MM.1S (cell line): ENCODE data around the gene HPS5.
"Not testable (repeated sequence)": the region's sequence is repeated elsewhere in the genome, so short reads cannot be mapped to it uniquely, and the experiment has no call there.

Experiments
- DNase-seq: peaks from one replicate; pipeline ENCODE4 v3.0.0-alpha.2; 2015
- H2AFZ ChIP-seq: fragments of 300-600 bp; sonication (generic); 2 replicates; pipeline ENCODE4 v1.6.0; 2016; ENCODE audit warnings: antibody characterized with exemption, low read length
- H3F3A ChIP-seq: fragments of 300-600 bp; sonication (generic); 2 replicates; pipeline ENCODE4 v1.6.1; 2016; ENCODE audit warnings: mild to moderate bottlenecking, antibody characterized with exemption, low read length, moderate library complexity, mixed read lengths; ENCODE audit not compliant: insufficient read depth
- H3K27ac ChIP-seq: fragments of 300-600 bp; sonication (generic); 2 replicates; pipeline ENCODE4 v1.5.1; 2016; ENCODE audit warnings: mild to moderate bottlenecking, low read length
- H3K27me3 ChIP-seq: fragments of 300-600 bp; sonication (generic); replicated peaks from 2 replicates; pipeline ENCODE4 v1.6.0; 2016; ENCODE audit warnings: low read length; ENCODE audit not compliant: insufficient read depth
- H3K36me3 ChIP-seq: fragments of 300-600 bp; sonication (generic); replicated peaks from 2 replicates; pipeline ENCODE4 v1.6.1; 2016; ENCODE audit warnings: mild to moderate bottlenecking, low read length, mixed read lengths; ENCODE audit not compliant: insufficient read depth
- H3K4me1 ChIP-seq: fragments of 300-600 bp; sonication (generic); 2 replicates; pipeline ENCODE4 v1.6.1; 2016; ENCODE audit warnings: low read length, mixed read lengths
- H3K4me2 ChIP-seq: fragments of 300-600 bp; sonication (generic); 2 replicates; pipeline ENCODE4 v1.6.0; 2016; ENCODE audit warnings: low read depth, low read length
- H3K4me3 ChIP-seq: fragments of 300-600 bp; sonication (generic); 2 replicates; pipeline ENCODE4 v1.5.1; 2016; ENCODE audit warnings: low read length, mixed read lengths
- H3K79me2 ChIP-seq: fragments of 300-600 bp; sonication (generic); 2 replicates; pipeline ENCODE4 v1.6.1; 2016; ENCODE audit warnings: mixed run types, low read length, mixed read lengths
- H3K9ac ChIP-seq: fragments of 300-600 bp; sonication (generic); 2 replicates; pipeline ENCODE4 v1.6.1; 2016; ENCODE audit warnings: low read length, mixed read lengths
- H3K9me2 ChIP-seq: fragments of 300-600 bp; sonication (generic); replicated peaks from 2 replicates; pipeline ENCODE4 v1.6.1; 2016; ENCODE audit warnings: mild to moderate bottlenecking, low read length, mixed read lengths; ENCODE audit not compliant: insufficient read depth
- H3K9me3 ChIP-seq: fragments of 300-600 bp; sonication (generic); replicated peaks from 2 replicates; pipeline ENCODE4 v1.6.1; 2016; ENCODE audit warnings: mild to moderate bottlenecking, low read length, mixed read lengths; ENCODE audit not compliant: insufficient read depth
- H4K20me1 ChIP-seq: fragments of 300-600 bp; sonication (generic); 2 replicates; pipeline ENCODE4 v1.6.1; 2016; ENCODE audit warnings: mild to moderate bottlenecking, low read length, moderate library complexity, mixed read lengths; ENCODE audit not compliant: insufficient read depth
- EZH2 ChIP-seq: fragments of 300-600 bp; sonication (generic); optimal IDR thresholded peaks from 2 replicates; pipeline ENCODE3; 2017; ENCODE audit warnings: low read depth, mild to moderate bottlenecking, antibody characterized with exemption, low read length, mixed read lengths
- EZH2phosphoT487 ChIP-seq: fragments of 300-600 bp; sonication (generic); IDR thresholded peaks from 2 replicates; pipeline ENCODE4 v1.6.1; 2018; ENCODE audit warnings: antibody characterized with exemption, low read length
- TF ChIP-seq, protein P1 (sequence below): fragments of 300-600 bp; sonication (generic); IDR thresholded peaks from 2 replicates; pipeline ENCODE4 v1.5.1; 2016; ENCODE audit warnings: antibody characterized with exemption, low read length, mixed read lengths

HPS5 gene

DNA sequence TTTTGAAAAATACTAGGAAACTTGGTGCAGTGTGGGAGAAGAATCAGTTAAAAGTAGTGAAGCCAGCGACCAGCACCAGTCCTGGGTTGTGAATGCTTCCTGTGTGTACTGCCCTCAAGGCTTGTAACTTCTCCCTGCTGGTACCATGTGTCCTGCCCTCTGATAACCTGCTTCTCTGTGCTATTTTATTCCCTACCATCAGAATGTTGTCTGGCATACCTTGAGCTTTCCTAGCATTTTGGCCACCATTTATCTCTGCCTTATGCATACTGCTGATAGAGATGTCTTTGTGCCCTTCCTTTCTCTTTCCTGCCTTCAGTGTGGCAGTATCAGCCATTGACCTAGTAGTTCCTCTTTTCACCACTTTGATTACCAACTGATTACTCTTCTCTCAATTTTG lies 2.4 kb upstream of the HPS5 start:
- H3K79me2 ChIP-seq: peaks cover 87% of the 10 kb centered on the region
- no peak overlapping the region for H3K4me3 ChIP-seq
- peaks cover 9% of the 10 kb centered on the region; the same call in 1 of the 2 replicates for H3F3A ChIP-seq

GRCh38 chr11:18323881-18324280 lies 1.9 kb upstream of the HPS5 start:
- H3F3A ChIP-seq, H2AFZ ChIP-seq, H3K9me2 ChIP-seq, DNase-seq, H3K27me3 ChIP-seq, H3K9me3 ChIP-seq, H3K27ac ChIP-seq, H4K20me1 ChIP-seq, H3K36me3 ChIP-seq, H3K9ac ChIP-seq: not testable (repeated sequence)
- Histone ChIP-seq H3K4me2 (peak overlapping the region; percentile 87), H3K79me2 (peaks cover 87% of the 10 kb centered on the region), H3K4me3 (peak overlapping the region; percentile 89; the same call in 1 of the 2 replicates), H3K4me1 (peaks cover 27% of the 10 kb centered on the region)

More for the DNA sequence above, 2.4 kb upstream of the HPS5 start:
- H4K20me1 ChIP-seq: no peaks in the 10 kb centered on the region
- peaks cover 32% of the 10 kb centered on the region for H3K4me1 ChIP-seq
- H3K9me3 ChIP-seq: no peaks in the 10 kb centered on the region
- no peaks in the 10 kb centered on the region for H3K9me2 ChIP-seq
- TF ChIP-seq, protein P1, sequence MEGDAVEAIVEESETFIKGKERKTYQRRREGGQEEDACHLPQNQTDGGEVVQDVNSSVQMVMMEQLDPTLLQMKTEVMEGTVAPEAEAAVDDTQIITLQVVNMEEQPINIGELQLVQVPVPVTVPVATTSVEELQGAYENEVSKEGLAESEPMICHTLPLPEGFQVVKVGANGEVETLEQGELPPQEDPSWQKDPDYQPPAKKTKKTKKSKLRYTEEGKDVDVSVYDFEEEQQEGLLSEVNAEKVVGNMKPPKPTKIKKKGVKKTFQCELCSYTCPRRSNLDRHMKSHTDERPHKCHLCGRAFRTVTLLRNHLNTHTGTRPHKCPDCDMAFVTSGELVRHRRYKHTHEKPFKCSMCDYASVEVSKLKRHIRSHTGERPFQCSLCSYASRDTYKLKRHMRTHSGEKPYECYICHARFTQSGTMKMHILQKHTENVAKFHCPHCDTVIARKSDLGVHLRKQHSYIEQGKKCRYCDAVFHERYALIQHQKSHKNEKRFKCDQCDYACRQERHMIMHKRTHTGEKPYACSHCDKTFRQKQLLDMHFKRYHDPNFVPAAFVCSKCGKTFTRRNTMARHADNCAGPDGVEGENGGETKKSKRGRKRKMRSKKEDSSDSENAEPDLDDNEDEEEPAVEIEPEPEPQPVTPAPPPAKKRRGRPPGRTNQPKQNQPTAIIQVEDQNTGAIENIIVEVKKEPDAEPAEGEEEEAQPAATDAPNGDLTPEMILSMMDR: no peak
- TF ChIP-seq EZH2phosphoT487 (no peak), EZH2 (no peak)
- no peak overlapping the region for H3K27ac ChIP-seq
- H3K9ac ChIP-seq: no peak overlapping the region
- no peaks in the 10 kb centered on the region; the same call in 1 of the 2 replicates for H3K36me3 ChIP-seq
- no peak for DNase-seq
- H2AFZ ChIP-seq: no peak overlapping the region
- H3K27me3 ChIP-seq: no peaks in the 10 kb centered on the region
- peak overlapping the region; percentile 87; the same call in 1 of the 2 replicates for H3K4me2 ChIP-seq

GRCh38 chr11:18322818-18323570 lies 1.1 kb upstream of the HPS5 start:
- Histone ChIP-seq H3K9ac (peak overlapping the region; percentile 96), H3K27ac (peak overlapping the region; percentile 34; the same call in 1 of the 2 replicates), H3K4me1 (peaks cover 30% of the 10 kb centered on the region)

More at GRCh38 chr11:18322818-18323570, 1.1 kb upstream of the HPS5 start:
- Histone ChIP-seq H3K4me2 (peak overlapping the region; percentile 87), H3K36me3 (no peaks in the 10 kb centered on the region; the same call in 1 of the 2 replicates), H4K20me1 (no peaks in the 10 kb centered on the region), H3K4me3 (peak overlapping the region; percentile 89), H3F3A (peaks cover 9% of the 10 kb centered on the region; the same call in 1 of the 2 replicates), H3K9me3 (no peaks in the 10 kb centered on the region), H3K27me3 (no peaks in the 10 kb centered on the region), H3K79me2 (peaks cover 91% of the 10 kb centered on the region), H3K9me2 (no peaks in the 10 kb centered on the region), H2AFZ (0 out of 2 replicates have a peak overlapping the region, but pooled peaks have one; percentile 21)
- DNase-seq: no peak
- no peak for TF ChIP-seq EZH2
- TF ChIP-seq EZH2phosphoT487: no peak
- TF ChIP-seq, protein P1: no peak
